Measurements from ENCODE around the gene NPTN. TPM values are rescaled to one million over a fixed set of nuclear protein-coding genes. Genes with fewer than 3 reads are reported as not detected.
A peak's percentile ranks its signal among the peaks of the same experiment; 100 is the strongest.

The NPTN gene
- total RNA-seq, 1 experiment from 2014 or later: 71.0 TPM

GRCh38 chr15:73678498-73678897 lies 45.3 kb upstream of the NPTN start:
- no peak for DNase-seq (ENCODE audit: unreplicated experiment)
- ChIA-PET POLR2A (interaction anchor here (1.8 to 2.8 kb wide), 2 partner anchors 20 to 44 kb away, joined by 4 to 8 read pairs; partner anchors contain the start of gene NPTN), CTCF (interaction anchor here (0.6 to 4.1 kb wide), 8 partner anchors 18 to 384 kb away, joined by 3 to 95 read pairs (median 4); partner anchors contain the start of gene NPTN)
- intact Hi-C loops (cut with micrococcal nuclease): no loop called here
- BruUV-seq (replicated peaks): no TSS peak
- no peak overlapping the region for H3K27ac Mint-ChIP-seq (ENCODE audit: low read depth, unreplicated experiment)
- peaks cover 5% of the 10 kb centered on the region for H3K4me1 Mint-ChIP-seq (ENCODE audit: insufficient read depth, unreplicated experiment)
- no peaks in the 10 kb centered on the region for H3K36me3 Mint-ChIP-seq (ENCODE audit: insufficient read depth, unreplicated experiment)
- H3K4me3 Mint-ChIP-seq (ENCODE audit: unreplicated experiment): no peak overlapping the region
- H3K9me3 Mint-ChIP-seq (ENCODE audit: unreplicated experiment): no peaks in the 10 kb centered on the region
- H3K27me3 Mint-ChIP-seq (ENCODE audit: insufficient read depth, unreplicated experiment): no peaks in the 10 kb centered on the region
- TF ChIP-seq CTCF (IDR thresholded peaks at IDR 0.05; ENCODE audit: unreplicated experiment): no peak

GRCh38 chr15:73677733-73678132 lies 44.5 kb upstream of the NPTN start:
- no peaks in the 10 kb centered on the region for H3K36me3 Mint-ChIP-seq (ENCODE audit: insufficient read depth, unreplicated experiment)
- no peak overlapping the region for H3K27ac Mint-ChIP-seq (ENCODE audit: low read depth, unreplicated experiment)
- intact Hi-C loops (cut with micrococcal nuclease): loop anchor here (1.0 kb wide), 3 partner anchors 23 to 41 kb away; no protein-coding TSS in a partner anchor
- H3K4me3 Mint-ChIP-seq (ENCODE audit: unreplicated experiment): no peak overlapping the region
- ChIA-PET CTCF (interaction anchor here (0.8 to 4.1 kb wide), 16 partner anchors 9 to 893 kb away, joined by 3 to 95 read pairs (median 4); partner anchors contain the start of gene NPTN), POLR2A (interaction anchor here (1.0 to 2.8 kb wide), 2 partner anchors 41 to 44 kb away, joined by 3 to 8 read pairs; partner anchors contain the start of gene NPTN)
- no peak for TF ChIP-seq CTCF (IDR thresholded peaks at IDR 0.05; ENCODE audit: unreplicated experiment)
- no peaks in the 10 kb centered on the region for H3K27me3 Mint-ChIP-seq (ENCODE audit: insufficient read depth, unreplicated experiment)
- no peak for DNase-seq (ENCODE audit: unreplicated experiment)
- peaks cover 5% of the 10 kb centered on the region for H3K4me1 Mint-ChIP-seq (ENCODE audit: insufficient read depth, unreplicated experiment)
- H3K9me3 Mint-ChIP-seq (ENCODE audit: unreplicated experiment): no peaks in the 10 kb centered on the region
- BruUV-seq (replicated peaks): no TSS peak

DNA sequence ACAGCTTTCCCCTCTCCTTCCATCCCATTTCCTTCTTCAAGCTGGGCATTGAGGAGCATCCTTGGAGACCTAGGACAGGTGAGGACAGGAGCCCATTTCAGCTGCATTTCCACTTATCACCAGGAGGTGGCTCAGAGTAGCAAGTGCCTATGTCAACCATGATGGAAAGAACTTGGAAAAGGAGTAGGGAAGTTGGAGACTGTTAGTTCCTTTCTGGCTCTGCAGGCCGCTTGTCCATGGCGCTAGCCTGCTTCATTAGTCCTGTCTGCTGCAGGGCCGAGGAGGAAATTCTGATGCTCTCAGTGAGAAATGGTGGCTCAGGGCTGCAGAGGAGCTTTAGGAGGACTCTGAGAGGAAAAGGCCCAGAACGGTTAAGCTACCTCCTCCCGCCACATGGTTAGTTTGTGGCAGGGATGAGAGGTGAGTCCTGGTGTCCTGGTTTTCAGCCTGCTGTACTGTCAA lies 44.0 kb upstream of the NPTN start:
- ChIA-PET CTCF (interaction anchor here (0.6 to 4.1 kb wide), 22 partner anchors 8 to 894 kb away, joined by 3 to 95 read pairs (median 3); partner anchors contain the start of gene NPTN), POLR2A (interaction anchor here (0.6 to 2.8 kb wide), 3 partner anchors 29 to 43 kb away, joined by 3 to 8 read pairs (median 3); partner anchors contain the start of gene NPTN)
- no peaks in the 10 kb centered on the region for H3K36me3 Mint-ChIP-seq (ENCODE audit: insufficient read depth, unreplicated experiment)
- H3K4me1 Mint-ChIP-seq (ENCODE audit: insufficient read depth, unreplicated experiment): peaks cover 2% of the 10 kb centered on the region
- DNase-seq (ENCODE audit: unreplicated experiment): peak; percentile 80
- no TSS peak for BruUV-seq (replicated peaks)
- no peaks in the 10 kb centered on the region for H3K9me3 Mint-ChIP-seq (ENCODE audit: unreplicated experiment)
- H3K27me3 Mint-ChIP-seq (ENCODE audit: insufficient read depth, unreplicated experiment): no peaks in the 10 kb centered on the region
- no peak overlapping the region for H3K4me3 Mint-ChIP-seq (ENCODE audit: unreplicated experiment)
- intact Hi-C loops (cut with micrococcal nuclease): loop anchor here (1.0 kb wide), 3 partner anchors 23 to 41 kb away; no protein-coding TSS in a partner anchor
- H3K27ac Mint-ChIP-seq (ENCODE audit: low read depth, unreplicated experiment): no peak overlapping the region
- peak; percentile 81 for TF ChIP-seq CTCF (IDR thresholded peaks at IDR 0.05; ENCODE audit: unreplicated experiment)

- intact Hi-C loops (cut with micrococcal nuclease): no loop called here
- Mint-ChIP-seq H3K4me3 (ENCODE audit: unreplicated experiment) (no peak overlapping the region), H3K9me3 (ENCODE audit: unreplicated experiment) (no peaks in the 10 kb centered on the region), H3K27me3 (ENCODE audit: insufficient read depth, unreplicated experiment) (no peaks in the 10 kb centered on the region), H3K4me1 (ENCODE audit: insufficient read depth, unreplicated experiment) (no peaks in the 10 kb centered on the region), H3K27ac (ENCODE audit: low read depth, unreplicated experiment) (no peak overlapping the region), H3K36me3 (ENCODE audit: insufficient read depth, unreplicated experiment) (peaks cover 6% of the 10 kb centered on the region)
- ChIA-PET POLR2A (no interaction called here), CTCF (interaction anchor here (0.6 kb wide), 1 partner anchor 8 kb away, joined by 3 read pairs; no protein-coding TSS in a partner anchor)
- no peak for TF ChIP-seq CTCF (IDR thresholded peaks at IDR 0.05; ENCODE audit: unreplicated experiment)
- no TSS peak for BruUV-seq (replicated peaks)
- no peak for DNase-seq (ENCODE audit: unreplicated experiment)
Measured at GRCh38 chr15:73674587-73674986, 41.4 kb upstream of the NPTN start.

Measured in MCF 10A (cell line).